Keratinocyte (primary cell): ENCODE measurements around the gene MON1A. TPM values are rescaled to one million over a fixed set of nuclear protein-coding genes. Genes with fewer than 3 reads are reported as not detected.

ENCODE experiments used
- DNase-seq: peaks from one replicate; pipeline ENCODE4 v3.0.0-alpha.2; 2011; ENCODE audit warnings: low read depth, missing footprints, low spot score
- FAIRE-seq: peaks from 2 replicates; lab custom pipeline; 2011; peaks lifted over from hg19 to GRCh38; lab: Jason Lieb, UNC
- H2AFZ ChIP-seq: 2 replicates; pipeline ENCODE4 v1.6.0; 2012; ENCODE audit warnings: low read length, control low read depth, inconsistent platforms; ENCODE audit not compliant: control insufficient read depth
- H3K27ac ChIP-seq: 2 replicates; pipeline ENCODE4 v1.5.1; 2011; ENCODE audit warnings: low read length; ENCODE audit not compliant: control insufficient read depth, insufficient read depth
- H3K27me3 ChIP-seq: 3 replicates; pipeline ENCODE4 v1.6.0; 2011; ENCODE audit warnings: low read length; ENCODE audit not compliant: control insufficient read depth, insufficient read depth; ENCODE audit errors: extremely low read depth
- H3K36me3 ChIP-seq, 2 experiments: 2 replicates in 1 of 2; 3 replicates in 1 of 2; pipeline ENCODE4 v1.5.1; 2011; ENCODE audit warnings: low read length in 2 of 2, mild to moderate bottlenecking in 1 of 2; ENCODE audit not compliant: control insufficient read depth in 2 of 2, insufficient read depth in 2 of 2; ENCODE audit errors: extremely low read depth in 1 of 2
- H3K4me1 ChIP-seq: 3 replicates; pipeline ENCODE4 v1.5.1; 2011; ENCODE audit warnings: low read length; ENCODE audit not compliant: control insufficient read depth, insufficient read depth; ENCODE audit errors: extremely low read depth
- H3K4me2 ChIP-seq: 3 replicates; pipeline ENCODE4 v1.6.0; 2011; ENCODE audit warnings: low read depth, low read length; ENCODE audit not compliant: control insufficient read depth, insufficient read depth; ENCODE audit errors: extremely low read depth
- H3K4me3 ChIP-seq, 3 experiments: fragments of 200-600 bp in 1 of 3; sonication (generic) in 1 of 3; 2 replicates in 2 of 3; 3 replicates in 1 of 3; pipeline ENCODE4 v1.5.1; 2011 to 2016; ENCODE audit warnings: low read length in 3 of 3, mild to moderate bottlenecking in 3 of 3, control low read depth in 2 of 3, inconsistent platforms in 1 of 3, low read depth in 1 of 3, mixed read lengths in 1 of 3, mixed run types in 1 of 3, moderate library complexity in 1 of 3; ENCODE audit not compliant: control insufficient read depth in 2 of 3, insufficient read depth in 2 of 3; ENCODE audit errors: extremely low read depth in 1 of 3
- H3K79me2 ChIP-seq: 2 replicates; pipeline ENCODE4 v1.6.0; 2012; ENCODE audit warnings: low read length; ENCODE audit not compliant: control insufficient read depth, insufficient read depth
- H3K9ac ChIP-seq: 3 replicates; pipeline ENCODE4 v1.6.0; 2011; ENCODE audit warnings: low read length; ENCODE audit not compliant: control insufficient read depth, insufficient read depth; ENCODE audit errors: extremely low read depth
- H3K9me1 ChIP-seq: 3 replicates; pipeline ENCODE4 v1.6.0; 2011; ENCODE audit warnings: low read length; ENCODE audit not compliant: control insufficient read depth, insufficient read depth; ENCODE audit errors: extremely low read depth
- H3K9me3 ChIP-seq: 2 replicates; pipeline ENCODE4 v1.5.1; 2012; ENCODE audit warnings: low read depth, low read length; ENCODE audit not compliant: control insufficient read depth
- H4K20me1 ChIP-seq: 3 replicates; pipeline ENCODE4 v1.6.0; 2011; ENCODE audit warnings: low read length; ENCODE audit not compliant: control insufficient read depth, insufficient read depth; ENCODE audit errors: extremely low read depth
- CTCF ChIP-seq, 3 experiments: IDR thresholded peaks in 1 of 3; conservative IDR thresholded peaks in 1 of 3; optimal IDR thresholded peaks in 1 of 3; 2 replicates in 2 of 3; 3 replicates in 1 of 3; pipeline versions ENCODE3 to v1.5.1; 2011; ENCODE audit warnings: low read length in 3 of 3, mild to moderate bottlenecking in 3 of 3, moderate library complexity in 2 of 3, control low read depth in 1 of 3, inconsistent platforms in 1 of 3; ENCODE audit not compliant: insufficient read depth in 2 of 3; ENCODE audit errors: extremely low read depth in 1 of 3
- EZH2 ChIP-seq: IDR thresholded peaks from one replicate; pipeline ENCODE4 v1.6.1; 2012; ENCODE audit warnings: inconsistent platforms, mild to moderate bottlenecking, low read length, moderate library complexity
- dilution Hi-C: fragments of 300-500 bp; cut with MboI; formaldehyde crosslinking; loops from one replicate; pipeline ENCODE4 v1.7.0; 2020; ENCODE audit warnings: low sequenced_read_pairs; ENCODE audit not compliant: extremely low pct_ligation_motif_present
- polyA plus RNA-seq, 5 experiments: library from polyadenylated mRNA; depleted of rRNA in 3 of 5; stranded (reverse) in 3 of 5; stranded (forward) in 1 of 5; unstranded in 1 of 5; fragments of >200 nt; gene quantifications; 1 replicate in 1 of 5; 2 replicates in 3 of 5; 3 replicates in 1 of 5; pipeline versions ENCODE4 v1.2.1 to v1.2.3, GENCODE V29; 2011 to 2012; ENCODE audit warnings: missing spikeins in 2 of 5, low read depth in 1 of 5, low replicate concordance in 1 of 5

MON1A gene
- polyA plus RNA-seq, 1 donor (not counting 4 experiments of a cell fraction or from before 2014, with no cell fraction given), result 10.7 TPM

- peak overlapping the region; percentile 86 for H3K9ac ChIP-seq
- H2AFZ ChIP-seq, result no peak overlapping the region
- dilution Hi-C loops, result no loop called here
- TF ChIP-seq CTCF (optimal IDR thresholded peaks at IDR 0.05 in 1 of 3, IDR thresholded peaks at IDR 0.05 in 1 of 3, conservative IDR thresholded peaks at IDR 0.05 in 1 of 3; ENCODE audit: extremely low read depth in 1 of 3, insufficient read depth in 2 of 3, low read length in 3 of 3) (peak in 2 of 3 experiments; percentile 54 to 80), EZH2 (no peak)
- H3K27ac ChIP-seq, result peak overlapping the region; percentile 97
- no peaks in the 10 kb centered on the region for H3K9me3 ChIP-seq
- H3K9me1 ChIP-seq, result peaks cover 5% of the 10 kb centered on the region
- FAIRE-seq, result peak; percentile 23
- peaks cover 78% of the 10 kb centered on the region for H3K79me2 ChIP-seq
- H3K4me3 ChIP-seq, result peak overlapping the region; percentile 69 to 81 (median 74)
- no peaks in the 10 kb centered on the region for H3K27me3 ChIP-seq
- H3K36me3 ChIP-seq, result peaks cover 37 to 46% of the 10 kb centered on the region in 2 experiments
- H3K4me2 ChIP-seq, result peak overlapping the region; percentile 93
- no peaks in the 10 kb centered on the region for H4K20me1 ChIP-seq
- peaks cover 30% of the 10 kb centered on the region for H3K4me1 ChIP-seq
- DNase-seq, result no peak
Observed at GRCh38 chr3:49899815-49900214, 29.8 kb downstream of the MON1A start.

- peak overlapping the region; percentile 35 for H3K9ac ChIP-seq
- no peak for DNase-seq
- H3K9me1 ChIP-seq, result peaks cover 5% of the 10 kb centered on the region
- H3K27ac ChIP-seq, result peak overlapping the region; percentile 57
- H3K4me3 ChIP-seq, result peak overlapping the region; percentile 15 to 63 (median 21)
- H2AFZ ChIP-seq, result no peak overlapping the region
- peaks cover 41 to 50% of the 10 kb centered on the region in 2 experiments for H3K36me3 ChIP-seq
- FAIRE-seq, result no peak
- TF ChIP-seq EZH2, result no peak
- no peak for TF ChIP-seq CTCF (optimal IDR thresholded peaks at IDR 0.05 in 1 of 3, IDR thresholded peaks at IDR 0.05 in 1 of 3, conservative IDR thresholded peaks at IDR 0.05 in 1 of 3; ENCODE audit: extremely low read depth in 1 of 3, insufficient read depth in 2 of 3, low read length in 3 of 3)
- peaks cover 26% of the 10 kb centered on the region for H3K4me1 ChIP-seq
- H4K20me1 ChIP-seq, result no peaks in the 10 kb centered on the region
- peak overlapping the region; percentile 93 for H3K4me2 ChIP-seq
- H3K9me3 ChIP-seq, result no peaks in the 10 kb centered on the region
- no peaks in the 10 kb centered on the region for H3K27me3 ChIP-seq
- dilution Hi-C loops, result no loop called here
- H3K79me2 ChIP-seq, result peaks cover 76% of the 10 kb centered on the region
Observed at GRCh38 chr3:49898991-49899390, 30.6 kb downstream of the MON1A start.
